GM19438 (cell line): Measurements from ENCODE around the gene EVC2.
"Not testable (repeated sequence)": the region's sequence is repeated elsewhere in the genome, so short reads cannot be mapped to it uniquely, and the experiment has no call there.

Experiments used
- ATAC-seq: cut with Tn5 transposase; IDR thresholded peaks from one replicate; pipeline ENCODE4 v1.9.1; 2021; ENCODE audit warnings: low read depth; ENCODE audit not compliant: unreplicated experiment

EVC2 gene

DNA sequence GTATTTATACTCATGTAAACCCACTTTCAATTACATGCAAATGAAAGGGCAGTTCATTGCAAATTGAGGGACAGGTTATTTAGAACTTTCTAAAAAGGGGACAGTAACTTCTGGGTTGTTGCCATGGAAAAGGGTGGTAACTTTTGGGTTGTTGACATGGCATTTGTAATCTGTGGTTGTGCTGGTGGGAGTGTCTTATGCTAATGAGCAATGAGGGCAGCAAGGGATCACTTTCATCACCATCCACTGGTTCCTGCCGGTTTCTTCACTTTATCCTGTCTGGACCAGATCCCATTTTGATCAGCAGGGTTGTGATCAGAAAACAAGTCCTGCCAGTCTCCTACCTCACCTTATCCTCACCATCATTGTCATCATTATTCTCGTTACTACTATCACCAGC, 34.6 kb upstream of the EVC2 start:
- no peak for ATAC-seq

DNA sequence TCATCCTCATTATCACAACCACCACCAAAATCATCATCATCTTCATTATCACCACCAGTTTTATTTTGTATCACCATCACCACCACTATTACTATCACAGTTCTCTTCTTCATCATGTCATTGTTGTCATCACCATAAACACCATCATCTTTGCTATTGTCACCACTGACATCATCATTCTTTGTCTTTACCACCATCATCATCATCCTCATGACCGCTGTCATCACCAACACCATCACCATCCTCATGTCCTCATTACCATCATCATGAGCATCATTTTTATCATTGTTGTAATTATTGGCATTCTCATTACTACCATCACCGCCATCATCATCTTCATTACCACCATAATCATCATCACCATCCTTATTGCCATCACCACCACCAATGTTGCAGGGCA, 34.0 kb upstream of the EVC2 start:
- no peak for ATAC-seq

DNA sequence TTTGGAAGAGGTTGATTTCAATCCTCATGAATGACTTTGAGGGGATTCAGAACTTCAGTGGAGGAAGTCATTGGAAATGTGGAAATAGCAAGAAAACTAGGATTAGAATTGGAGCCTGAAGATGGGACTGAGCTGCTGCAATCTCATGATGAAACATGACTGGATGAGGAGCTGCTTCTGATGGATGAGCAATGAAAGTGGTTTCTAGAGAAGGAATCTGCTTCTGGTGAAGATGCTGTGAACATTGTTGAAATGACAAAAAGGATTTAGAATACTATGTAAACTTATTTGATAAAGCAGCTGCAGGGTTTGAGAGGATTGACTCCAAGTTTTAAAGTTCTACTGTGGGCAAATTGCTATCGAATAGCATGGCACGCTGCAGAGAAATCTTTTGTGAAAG, 29.7 kb upstream of the EVC2 start:
- no peak for ATAC-seq

DNA sequence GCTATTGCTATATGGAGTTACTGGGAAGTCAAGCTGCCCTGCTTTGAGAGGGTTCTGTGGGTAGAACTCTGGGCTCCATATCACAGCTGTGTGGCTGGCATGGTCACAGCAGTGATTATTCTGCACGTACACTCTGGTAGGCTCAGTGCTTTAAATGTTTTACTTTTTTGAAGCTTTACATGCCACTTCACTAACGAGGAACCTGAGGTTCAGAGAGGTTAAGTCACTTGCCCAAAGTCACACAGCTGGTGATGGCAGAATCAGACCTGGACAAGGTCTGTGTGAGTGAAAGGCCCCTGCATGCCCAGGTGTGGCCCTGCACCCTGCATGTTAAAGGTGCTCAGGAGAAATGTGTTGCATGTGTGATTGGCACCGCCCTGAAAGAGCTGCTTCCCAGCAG, 27.1 kb upstream of the EVC2 start:
- no peak for ATAC-seq

DNA sequence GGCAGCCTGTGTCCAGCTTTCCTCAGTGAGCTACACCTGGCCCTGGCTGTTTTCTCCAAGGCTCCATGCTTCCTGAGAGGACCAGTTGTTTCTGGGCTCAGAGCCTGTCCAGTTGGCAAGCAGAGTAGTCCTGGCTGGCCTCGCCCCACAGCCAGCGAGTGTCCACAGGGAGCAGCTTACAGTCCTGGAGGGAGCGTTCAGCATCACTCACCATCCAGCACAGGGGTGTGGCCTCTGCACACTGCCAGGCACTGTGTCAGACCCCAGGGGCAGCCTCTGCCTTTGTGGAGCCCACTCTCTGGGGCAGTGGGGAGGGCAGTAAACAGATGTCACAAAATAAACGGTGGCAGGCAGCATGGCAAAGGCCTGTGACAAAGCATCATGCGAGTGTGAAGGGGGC, 26.5 kb upstream of the EVC2 start:
- ATAC-seq, result no peak

DNA sequence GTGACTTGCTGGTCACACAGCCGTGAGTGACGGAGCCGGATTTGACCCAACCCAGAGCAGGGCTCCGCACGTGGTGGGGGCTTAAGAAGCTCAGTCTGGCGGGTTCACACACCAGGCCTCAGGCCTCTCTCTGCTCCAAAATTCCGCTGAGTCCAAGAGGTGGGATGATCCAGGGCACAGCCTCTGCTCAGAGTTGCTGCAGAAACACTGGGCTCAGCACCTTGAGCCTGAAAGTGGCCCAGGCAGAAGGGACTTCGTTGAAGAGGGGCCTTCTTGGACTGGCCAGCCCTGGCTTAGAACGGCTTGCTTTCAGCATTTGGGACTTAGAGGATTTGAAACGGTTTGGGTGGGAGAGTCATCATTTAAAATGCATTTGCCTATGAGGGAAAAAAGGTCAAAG, 23.8 kb upstream of the EVC2 start:
- no peak for ATAC-seq

DNA sequence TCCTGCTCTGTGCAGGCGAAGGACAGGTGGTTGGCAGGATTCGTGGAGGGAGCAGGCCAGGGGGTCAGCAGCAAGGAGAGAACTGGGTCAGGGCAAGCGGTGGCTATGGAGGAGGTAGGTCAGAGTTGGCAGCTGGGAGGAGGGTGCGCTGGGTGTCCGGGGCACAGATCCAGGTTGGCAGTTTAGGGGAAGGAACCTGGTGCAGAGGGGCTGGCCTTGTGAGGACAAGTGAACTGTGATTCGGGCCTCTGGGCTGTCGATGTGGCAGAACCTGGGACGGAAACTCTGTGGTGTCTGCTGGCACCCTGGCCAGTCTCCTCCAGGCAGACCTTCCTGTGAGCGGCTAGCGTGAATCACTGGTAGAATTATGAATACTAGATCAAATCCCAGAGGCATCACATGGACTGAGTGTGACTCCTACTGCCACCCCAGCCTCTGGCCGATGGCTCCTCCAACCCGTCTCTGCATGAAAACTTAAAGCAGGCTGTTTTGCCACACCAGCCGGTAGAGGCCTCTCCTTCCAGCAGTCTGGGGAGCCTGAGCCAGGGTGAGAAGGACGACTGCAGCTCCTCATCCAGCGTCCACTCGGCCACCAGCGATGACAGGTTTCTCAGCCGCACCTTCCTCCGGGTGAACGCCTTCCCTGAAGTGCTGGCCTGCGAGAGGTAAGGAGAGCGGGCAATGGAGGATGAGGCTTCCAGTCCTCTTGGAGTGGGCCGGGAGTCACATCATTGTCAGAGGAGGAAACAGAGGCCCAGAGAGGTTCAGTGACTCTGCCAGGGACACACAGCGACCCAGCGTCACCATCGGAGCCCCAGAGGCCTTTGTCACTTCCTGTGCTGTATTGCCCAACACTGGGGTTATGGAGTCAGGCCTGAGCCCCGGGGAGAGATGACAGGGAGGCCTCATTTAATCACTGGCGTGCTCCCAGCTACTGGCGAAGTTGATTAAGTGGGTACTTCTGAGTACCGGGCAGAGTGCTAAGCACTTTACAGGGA, 22.9 kb upstream of the EVC2 start:
- no peak for ATAC-seq

DNA sequence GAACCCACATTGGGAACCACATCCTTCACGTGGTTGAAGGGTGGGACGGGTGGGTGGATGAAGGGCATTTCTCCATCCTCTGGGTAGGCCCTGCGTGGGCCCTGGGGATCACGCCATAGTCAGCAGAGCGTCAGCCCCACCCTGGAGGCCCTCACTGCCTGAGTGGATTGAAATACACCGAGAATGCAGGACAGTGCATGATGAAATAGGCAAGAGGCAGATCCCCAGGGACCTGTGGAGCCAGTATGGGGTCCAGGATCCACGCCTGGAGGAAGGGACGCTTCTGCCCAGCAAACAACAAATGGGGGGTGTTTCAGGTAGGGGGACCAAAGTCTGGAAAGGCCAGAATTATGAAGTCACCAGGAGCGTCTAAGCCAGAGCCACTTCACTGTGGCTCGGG, 22.1 kb upstream of the EVC2 start:
- no peak for ATAC-seq

DNA sequence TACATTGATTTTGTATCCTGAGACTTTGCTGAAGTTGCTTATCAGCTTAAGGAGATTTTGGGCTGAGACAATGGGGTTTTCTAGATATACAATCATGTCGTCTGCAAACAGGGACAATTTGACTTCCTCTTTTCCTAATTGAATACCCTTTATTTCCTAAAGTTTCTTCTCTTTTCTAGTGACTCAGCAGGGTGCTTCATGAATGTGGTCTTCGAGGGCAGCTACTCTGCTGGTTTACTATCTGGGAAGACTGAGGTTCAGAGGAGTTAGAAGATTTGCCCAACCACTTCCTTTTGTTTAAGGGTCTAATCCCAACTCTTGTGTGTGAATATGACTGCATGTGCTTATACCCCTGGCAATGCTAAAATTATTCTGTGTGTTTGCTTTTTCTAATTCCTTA, 20.1 kb upstream of the EVC2 start:
- not testable (repeated sequence) for ATAC-seq

DNA sequence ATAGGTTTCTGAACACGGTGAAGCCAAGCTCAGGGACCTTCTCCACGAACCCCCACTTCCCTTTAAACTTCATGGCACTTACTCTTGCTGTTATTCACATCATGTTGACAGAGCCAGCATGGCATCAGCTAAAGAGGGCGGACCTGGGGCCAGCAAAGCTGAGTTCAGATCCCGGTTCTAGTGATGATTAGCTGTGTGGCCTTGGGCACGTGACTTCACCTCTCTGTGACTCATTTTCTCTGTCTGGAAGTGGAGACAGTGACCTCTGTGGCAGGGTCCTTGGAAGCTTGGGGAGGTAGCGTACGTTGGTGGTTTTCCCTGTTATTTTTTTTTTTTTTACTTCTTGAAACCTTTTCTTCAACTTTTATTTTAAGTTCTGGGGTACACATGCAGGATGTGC, 16.0 kb upstream of the EVC2 start:
- ATAC-seq, result no peak

DNA sequence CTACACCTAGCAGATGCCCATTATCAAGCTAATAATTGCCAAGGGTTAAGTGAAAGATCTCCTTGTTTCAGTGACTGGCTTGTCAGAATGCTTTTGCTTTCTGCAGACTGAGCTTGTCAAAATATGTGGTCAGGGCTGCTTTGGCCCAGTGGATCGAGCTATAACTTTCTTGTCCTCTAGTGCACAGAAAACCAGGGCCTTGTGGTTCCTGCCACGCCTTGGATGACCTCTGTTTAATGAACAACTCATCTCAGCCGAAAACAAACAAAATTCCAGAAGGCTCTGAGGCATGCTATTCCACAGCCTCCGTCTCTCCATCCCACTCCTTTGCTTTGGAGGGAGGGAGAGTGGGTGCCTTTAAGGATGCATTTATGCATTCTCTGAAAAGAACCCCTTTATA, 14.0 kb upstream of the EVC2 start:
- no peak for ATAC-seq

DNA sequence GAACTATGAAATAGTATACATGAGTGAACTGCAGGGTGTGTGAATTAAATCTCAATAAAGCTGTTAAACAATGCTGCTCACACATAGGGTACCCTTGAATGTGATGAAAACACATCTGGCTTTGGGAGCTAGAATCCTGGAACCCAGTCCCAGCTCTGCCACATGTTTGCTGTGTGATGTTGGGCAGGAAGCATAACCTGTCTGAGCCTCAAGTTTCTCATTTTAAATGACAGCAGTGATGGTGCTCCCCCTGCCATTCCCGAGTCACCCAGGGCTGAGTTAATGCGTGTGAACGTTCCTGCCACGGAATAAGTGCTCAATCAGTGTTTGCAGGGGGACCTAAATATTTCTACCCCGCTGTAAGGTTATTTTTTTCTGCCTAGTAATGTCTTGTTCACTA, 13.6 kb upstream of the EVC2 start:
- ATAC-seq, result no peak

DNA sequence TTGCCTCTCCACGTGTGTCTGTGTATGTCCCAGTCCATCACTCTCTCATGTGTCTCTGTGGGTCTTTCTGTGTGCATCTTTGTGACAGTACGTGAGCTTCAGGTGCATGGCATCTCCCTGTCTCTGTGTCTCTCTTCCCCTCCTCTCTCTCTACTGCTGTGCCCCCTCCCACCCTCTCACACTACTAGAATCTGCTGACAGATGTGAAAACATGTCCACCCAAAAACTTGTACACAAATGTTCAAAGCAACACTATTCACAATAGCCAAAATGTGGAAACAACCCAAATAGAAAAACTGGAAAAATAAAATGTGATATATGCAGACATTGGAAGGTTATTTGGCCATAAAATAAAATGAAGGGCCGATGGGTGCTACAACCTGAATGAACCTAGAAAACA, 12.6 kb upstream of the EVC2 start:
- ATAC-seq, result no peak

DNA sequence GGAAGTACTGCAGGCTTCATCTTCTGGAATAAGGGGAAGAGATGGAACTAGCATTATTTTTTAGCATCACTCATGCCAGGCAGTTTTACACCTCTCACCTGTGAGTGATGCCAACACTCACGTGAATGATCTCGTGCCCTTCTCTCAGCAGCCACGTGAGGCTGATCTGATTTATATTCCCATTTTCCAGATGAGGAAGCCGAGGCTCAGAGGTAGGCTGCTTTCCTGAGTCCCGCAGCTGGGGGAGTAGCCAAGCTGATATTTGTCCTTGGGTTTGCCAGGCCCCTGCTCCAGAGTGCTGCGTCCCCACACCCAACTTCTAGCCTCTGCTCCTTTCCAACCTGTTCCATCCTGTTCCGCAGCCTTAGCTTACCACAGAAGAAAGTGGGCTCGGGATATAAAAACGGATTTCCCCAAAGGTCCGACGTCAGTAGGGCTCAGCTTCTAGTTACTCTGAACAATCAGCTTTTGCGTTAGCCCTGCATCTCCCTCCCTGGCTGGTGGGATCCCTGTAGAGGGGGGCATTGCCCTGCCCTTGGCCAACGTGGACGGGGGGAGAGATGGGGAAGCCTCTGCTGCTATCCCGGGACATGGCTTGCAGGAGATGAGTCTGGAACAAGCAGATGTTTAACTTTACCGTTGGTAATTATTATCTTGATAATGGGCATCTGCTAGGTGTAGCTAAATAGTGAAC, 11.9 kb upstream of the EVC2 start:
- ATAC-seq, result no peak

DNA sequence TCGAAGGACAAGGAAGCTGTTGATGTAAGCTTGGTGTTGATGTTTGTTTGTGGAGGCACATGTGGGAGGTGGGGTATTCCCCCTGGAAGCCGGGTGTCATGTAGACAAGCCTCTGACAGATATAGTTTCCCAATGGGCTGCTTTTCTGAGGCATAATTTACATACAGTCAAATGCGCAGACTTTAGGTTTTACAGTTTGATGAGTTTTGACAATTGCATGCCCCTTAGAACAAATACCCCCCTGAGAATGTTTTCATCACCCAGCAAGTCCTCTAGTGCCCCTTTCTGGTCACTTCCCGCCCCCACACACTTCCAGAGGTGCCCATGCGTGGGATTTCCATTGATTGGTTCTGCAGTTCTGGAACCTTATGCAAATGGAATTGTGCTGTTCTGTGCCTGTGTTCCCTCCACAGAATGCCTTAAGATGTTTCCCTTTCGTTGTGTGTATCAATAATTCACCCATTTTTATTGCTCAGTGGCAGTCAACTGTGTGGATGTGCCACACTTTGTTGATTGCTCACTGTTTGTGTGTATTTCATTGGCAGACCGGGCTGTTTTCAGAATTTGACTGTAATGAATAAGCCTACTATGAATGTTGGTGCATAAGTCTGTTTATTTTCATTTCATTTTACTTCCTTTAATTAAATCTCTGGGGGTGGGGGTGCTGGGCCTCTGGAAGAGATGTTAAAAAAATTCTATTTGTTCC, 11.1 kb upstream of the EVC2 start:
- no peak for ATAC-seq

DNA sequence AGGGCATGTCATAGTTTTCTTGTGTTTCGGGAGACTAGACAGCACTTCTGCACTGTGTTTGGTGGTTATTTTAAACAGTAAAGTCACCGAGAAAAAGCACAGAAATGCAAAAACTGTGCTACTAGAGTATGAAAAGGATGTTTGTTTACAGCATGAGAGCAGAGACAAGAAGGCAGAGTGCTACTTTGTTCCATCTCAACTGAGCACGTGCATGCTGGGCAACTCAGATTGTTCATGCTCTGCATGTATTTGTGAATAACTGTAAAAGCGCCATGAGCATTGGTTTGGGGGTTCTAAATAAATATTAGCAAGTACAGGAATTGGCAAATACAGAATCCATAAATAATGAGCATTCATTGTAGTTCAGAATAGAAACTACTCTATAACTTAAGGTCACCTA, 10.1 kb upstream of the EVC2 start:
- ATAC-seq, result no peak

DNA sequence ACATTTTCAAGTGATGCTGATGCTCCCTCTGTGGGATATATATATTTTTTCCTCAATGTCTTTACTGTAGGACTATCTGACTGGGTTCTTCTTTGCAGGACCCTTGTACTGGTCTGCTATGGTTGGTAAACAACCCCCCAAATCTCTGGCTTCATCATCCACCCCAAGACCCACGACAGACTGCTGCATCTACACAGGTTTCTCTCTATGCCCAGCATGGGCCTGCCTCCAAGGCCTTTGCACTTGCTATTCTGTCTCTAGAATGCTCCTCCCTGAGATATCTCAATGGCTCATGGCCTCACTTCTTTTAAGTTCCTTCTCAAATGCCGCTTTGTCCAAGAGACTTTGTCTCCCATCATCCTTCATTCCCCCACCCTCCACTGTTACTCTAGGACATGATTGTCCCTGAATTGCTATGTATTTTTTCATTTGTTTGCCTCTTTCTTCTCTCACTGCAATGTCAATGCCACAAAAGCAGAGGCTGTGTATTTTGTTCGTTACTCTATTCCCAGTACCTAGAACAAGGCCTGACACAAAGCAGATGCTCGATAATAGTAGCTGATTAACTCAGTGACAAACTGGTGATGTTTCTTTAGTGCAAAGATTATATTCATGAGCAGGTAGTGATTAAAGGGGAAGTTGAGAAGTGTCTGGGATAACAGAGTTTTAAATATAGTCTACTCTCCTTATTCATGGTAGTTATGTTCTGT, 9.2 kb upstream of the EVC2 start:
- ATAC-seq, result no peak

DNA sequence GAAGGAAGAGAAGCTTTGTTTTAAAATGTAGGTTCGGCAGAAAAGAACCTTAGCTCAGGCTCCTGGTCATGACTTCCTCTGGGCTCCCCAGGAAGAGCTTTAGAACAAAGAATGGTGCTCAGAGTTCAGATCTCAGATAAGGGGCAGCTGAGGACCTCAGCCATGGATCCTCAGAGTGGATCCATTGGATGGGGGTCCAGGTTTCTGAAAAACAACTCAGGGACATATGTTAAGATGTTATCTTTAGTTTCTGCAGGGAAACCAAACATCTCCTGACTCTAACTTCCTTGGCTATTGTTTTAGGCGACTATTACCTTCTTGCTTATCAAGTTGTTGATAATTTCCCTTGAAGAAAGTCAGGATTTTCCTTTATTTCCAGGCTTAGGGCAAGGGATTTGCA, 8.0 kb upstream of the EVC2 start:
- ATAC-seq, result no peak

DNA sequence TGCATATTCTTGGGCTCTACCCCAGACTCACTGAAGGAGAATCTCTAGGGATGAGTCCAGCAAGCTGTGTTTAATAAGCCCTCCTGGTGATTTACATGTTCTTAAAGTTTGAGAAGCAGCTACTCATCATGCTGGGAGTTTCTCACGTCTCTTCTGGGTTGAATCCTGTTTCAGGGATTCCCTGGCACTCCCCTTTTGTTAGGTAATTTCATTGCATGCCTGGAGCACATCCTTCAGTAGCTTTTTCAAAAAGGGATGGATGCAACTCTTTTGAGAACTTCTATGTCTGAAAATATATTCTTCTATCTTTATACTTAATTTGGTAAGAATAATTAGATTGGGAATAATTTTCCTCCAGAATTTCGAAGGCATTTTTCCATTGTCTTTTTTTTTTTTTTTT, 7.0 kb upstream of the EVC2 start:
- no peak for ATAC-seq

DNA sequence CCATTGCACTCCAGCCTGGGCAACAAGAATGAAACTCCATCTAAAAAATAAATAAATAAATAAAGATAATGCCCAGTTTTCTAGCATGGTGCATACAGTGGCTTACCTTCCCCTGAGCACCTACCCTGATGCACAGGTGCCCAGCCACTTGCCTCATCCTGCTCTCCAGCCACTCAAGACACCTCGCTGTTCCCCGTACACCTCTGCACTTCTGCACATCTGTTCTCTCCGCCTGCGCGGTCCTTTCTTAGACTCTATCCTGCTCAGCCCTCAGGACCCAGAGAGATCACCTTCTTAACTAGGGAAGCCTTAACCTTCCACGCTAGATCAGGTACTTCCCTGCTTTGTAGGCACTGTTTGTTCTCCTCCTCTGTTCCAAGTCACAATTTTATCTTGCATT, 5.5 kb upstream of the EVC2 start:
- ATAC-seq, result no peak

DNA sequence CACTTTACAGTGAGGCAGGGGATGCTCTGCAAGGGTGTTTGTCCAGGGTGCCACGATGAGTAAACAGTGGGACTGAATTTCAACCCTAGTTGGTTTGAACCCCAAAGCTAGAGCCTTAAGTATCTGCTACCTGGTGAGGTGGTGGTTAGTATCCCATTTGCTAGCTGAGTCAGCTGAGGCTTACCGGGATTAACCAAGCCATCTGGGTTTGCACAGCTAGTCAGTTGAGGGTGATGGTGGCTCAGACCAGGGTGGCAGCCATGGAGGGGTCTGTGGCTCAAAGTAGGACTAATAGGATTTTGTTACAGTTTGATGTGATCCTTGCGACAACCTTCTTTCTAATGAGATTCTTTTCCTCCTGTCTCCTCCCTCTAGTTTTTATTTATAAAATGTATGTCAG, 4.6 kb upstream of the EVC2 start:
- no peak for ATAC-seq
